IPS-20b (cell line): Measurements from ENCODE around the gene UNK.

Source experiments
- H3K27ac ChIP-seq: one replicate; pipeline ENCODE4 v1.5.1; 2013; ENCODE audit warnings: low read length
- H3K27me3 ChIP-seq: 2 replicates; pipeline ENCODE4 v1.6.1; 2013; ENCODE audit warnings: mild to moderate bottlenecking, low read length, inconsistent platforms; ENCODE audit not compliant: insufficient read depth
- H3K36me3 ChIP-seq: 2 replicates; pipeline ENCODE4 v1.6.1; 2013; ENCODE audit warnings: low read depth, mild to moderate bottlenecking, inconsistent platforms, low read length, moderate library complexity; ENCODE audit not compliant: insufficient read depth
- H3K4me1 ChIP-seq: 2 replicates; pipeline ENCODE4 v1.6.1; 2013; ENCODE audit warnings: mild to moderate bottlenecking, control low read depth, inconsistent platforms, low read length, moderate library complexity; ENCODE audit not compliant: insufficient read depth
- H3K4me3 ChIP-seq: 2 replicates; pipeline ENCODE4 v1.5.1; 2013; ENCODE audit warnings: mild to moderate bottlenecking, low read length, inconsistent platforms
- H3K9ac ChIP-seq: 2 replicates; pipeline ENCODE4 v1.6.1; 2013; ENCODE audit warnings: low read depth, mild to moderate bottlenecking, inconsistent platforms, low read length, moderate library complexity
- H3K9me3 ChIP-seq: 2 replicates; pipeline ENCODE4 v1.6.1; 2013; ENCODE audit warnings: mild to moderate bottlenecking, low read depth, low read length, inconsistent platforms; ENCODE audit not compliant: insufficient read depth

UNK gene

DNA sequence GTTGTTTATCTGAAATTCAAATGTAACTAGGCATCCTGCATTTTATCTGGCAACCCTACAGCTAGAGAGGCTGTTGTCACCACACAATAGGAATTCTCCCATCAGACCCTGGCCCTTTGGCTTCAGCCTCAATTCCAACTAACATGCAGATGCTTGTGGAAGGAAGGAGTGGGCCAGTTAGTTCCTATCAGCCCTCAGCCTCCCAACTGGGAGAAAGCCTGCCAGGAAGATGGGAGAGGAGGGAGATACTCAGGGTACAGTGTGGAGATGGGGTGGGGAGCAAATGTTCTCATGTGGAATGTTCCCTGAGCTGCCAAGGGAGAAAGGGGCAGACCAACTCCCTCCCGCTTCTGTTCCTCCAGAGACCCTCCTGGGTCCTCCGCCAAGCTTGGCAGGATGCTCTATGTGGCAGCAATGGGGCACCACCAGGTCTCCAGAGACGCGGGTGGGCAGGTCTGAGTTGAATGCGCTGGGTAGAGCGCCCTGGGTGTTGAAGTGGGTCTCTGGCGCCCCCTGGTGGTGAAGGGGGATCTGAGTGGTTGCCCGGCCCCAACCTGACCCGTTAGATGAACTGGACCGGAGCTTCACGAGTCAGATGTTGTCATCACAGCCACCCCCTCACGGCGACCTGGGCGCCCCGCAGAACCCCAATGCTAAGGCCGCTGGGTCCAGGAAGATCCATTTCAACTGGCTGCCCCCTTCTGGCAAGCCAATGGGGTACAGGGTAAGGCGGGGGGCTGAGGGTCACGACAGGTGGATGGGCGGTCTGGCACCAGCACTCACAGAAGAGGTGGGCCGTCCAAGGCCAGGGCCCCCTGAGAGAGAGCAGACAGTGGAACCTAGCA is 34.8 kb upstream of the UNK start:
- Histone ChIP-seq H3K36me3 (no peaks in the 10 kb centered on the region), H3K9ac (no peak overlapping the region), H3K4me1 (no peaks in the 10 kb centered on the region), H3K27ac (no peak overlapping the region), H3K27me3 (peaks cover 17% of the 10 kb centered on the region; the same call in 1 of the 2 replicates), H3K9me3 (no peaks in the 10 kb centered on the region), H3K4me3 (no peak overlapping the region)

DNA sequence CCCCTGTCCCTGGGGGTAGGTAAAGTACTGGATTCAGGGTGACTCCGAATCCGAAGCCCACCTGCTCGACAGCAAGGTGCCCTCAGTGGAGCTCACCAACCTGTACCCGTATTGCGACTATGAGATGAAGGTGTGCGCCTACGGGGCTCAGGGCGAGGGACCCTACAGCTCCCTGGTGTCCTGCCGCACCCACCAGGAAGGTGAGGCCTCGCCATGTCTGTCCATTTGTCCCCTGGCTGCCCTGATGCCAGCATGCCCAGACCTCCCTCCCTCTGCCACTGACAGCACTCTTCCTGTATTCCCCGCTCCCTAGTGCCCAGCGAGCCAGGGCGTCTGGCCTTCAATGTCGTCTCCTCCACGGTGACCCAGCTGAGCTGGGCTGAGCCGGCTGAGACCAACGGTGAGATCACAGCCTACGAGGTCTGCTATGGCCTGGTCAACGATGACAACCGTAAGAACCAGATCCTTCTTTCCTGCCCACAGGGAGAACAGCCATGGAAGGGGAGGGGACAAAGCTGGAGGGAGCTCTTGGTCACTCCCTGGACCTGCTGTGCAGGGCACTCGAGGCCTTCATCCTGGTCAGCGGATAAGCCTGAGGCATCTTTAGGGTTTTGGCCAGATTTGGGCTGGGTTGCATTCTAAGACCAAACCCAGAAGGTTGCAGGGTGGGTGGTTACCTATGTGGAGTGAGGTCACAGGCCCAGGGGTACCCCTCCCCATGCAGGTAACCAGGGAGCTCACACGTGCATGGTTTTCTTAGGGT is 33.8 kb upstream of the UNK start:
- H3K27me3 ChIP-seq: peaks cover 20% of the 10 kb centered on the region; the same call in 1 of the 2 replicates
- no peak overlapping the region for H3K4me3 ChIP-seq
- H3K9me3 ChIP-seq: no peaks in the 10 kb centered on the region
- no peaks in the 10 kb centered on the region for H3K4me1 ChIP-seq
- H3K36me3 ChIP-seq: no peaks in the 10 kb centered on the region
- no peak overlapping the region for H3K9ac ChIP-seq
- no peak overlapping the region for H3K27ac ChIP-seq

DNA sequence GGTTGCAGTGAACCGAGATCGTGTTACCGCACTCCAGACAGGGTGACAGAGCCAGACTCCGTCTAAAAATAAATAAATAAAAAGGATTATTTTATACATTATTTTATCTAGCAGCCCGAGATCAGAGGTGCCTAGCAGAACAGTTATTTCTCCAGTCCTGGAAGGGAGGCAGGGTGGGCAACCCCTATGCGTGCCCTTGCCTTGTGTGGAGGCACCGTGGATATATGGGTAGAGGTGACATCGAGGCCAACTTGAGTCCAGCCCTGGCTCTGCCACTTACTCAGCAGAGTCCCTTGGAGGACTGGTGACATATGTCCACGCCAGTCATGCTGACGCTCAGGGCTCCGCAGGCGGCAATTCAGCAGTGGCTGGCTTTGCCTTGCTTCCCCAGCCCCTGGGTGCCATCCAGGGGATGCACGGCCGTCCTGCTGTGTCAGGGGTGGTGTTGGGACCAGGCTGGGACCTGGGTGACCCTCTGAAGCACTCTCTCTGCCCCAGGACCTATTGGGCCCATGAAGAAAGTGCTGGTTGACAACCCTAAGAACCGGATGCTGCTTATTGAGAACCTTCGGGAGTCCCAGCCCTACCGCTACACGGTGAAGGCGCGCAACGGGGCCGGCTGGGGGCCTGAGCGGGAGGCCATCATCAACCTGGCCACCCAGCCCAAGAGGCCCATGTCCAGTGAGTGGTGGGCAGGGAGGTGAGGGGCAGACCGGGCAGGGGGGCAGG is 32.8 kb upstream of the UNK start:
- no peak overlapping the region for H3K27ac ChIP-seq
- no peak overlapping the region for H3K9ac ChIP-seq
- no peaks in the 10 kb centered on the region for H3K9me3 ChIP-seq
- H3K27me3 ChIP-seq: peaks cover 20% of the 10 kb centered on the region; the same call in 1 of the 2 replicates
- no peaks in the 10 kb centered on the region for H3K4me1 ChIP-seq
- no peak overlapping the region for H3K4me3 ChIP-seq
- no peaks in the 10 kb centered on the region for H3K36me3 ChIP-seq

DNA sequence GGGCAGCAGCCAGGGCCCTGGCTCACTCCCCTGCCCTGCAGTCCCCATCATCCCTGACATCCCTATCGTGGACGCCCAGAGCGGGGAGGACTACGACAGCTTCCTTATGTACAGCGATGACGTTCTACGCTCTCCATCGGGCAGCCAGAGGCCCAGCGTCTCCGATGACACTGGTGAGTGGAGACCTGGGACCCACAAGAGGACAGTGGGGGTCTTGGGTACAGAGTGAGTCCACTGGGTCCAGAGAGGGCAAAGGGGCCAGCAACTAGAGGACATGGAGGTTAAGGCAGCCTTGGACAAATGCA is 32.2 kb upstream of the UNK start:
- Histone ChIP-seq H3K36me3 (no peaks in the 10 kb centered on the region), H3K9me3 (no peaks in the 10 kb centered on the region), H3K27me3 (peaks cover 20% of the 10 kb centered on the region; the same call in 1 of the 2 replicates), H3K9ac (no peak overlapping the region), H3K27ac (no peak overlapping the region), H3K4me1 (no peaks in the 10 kb centered on the region), H3K4me3 (no peak overlapping the region)

DNA sequence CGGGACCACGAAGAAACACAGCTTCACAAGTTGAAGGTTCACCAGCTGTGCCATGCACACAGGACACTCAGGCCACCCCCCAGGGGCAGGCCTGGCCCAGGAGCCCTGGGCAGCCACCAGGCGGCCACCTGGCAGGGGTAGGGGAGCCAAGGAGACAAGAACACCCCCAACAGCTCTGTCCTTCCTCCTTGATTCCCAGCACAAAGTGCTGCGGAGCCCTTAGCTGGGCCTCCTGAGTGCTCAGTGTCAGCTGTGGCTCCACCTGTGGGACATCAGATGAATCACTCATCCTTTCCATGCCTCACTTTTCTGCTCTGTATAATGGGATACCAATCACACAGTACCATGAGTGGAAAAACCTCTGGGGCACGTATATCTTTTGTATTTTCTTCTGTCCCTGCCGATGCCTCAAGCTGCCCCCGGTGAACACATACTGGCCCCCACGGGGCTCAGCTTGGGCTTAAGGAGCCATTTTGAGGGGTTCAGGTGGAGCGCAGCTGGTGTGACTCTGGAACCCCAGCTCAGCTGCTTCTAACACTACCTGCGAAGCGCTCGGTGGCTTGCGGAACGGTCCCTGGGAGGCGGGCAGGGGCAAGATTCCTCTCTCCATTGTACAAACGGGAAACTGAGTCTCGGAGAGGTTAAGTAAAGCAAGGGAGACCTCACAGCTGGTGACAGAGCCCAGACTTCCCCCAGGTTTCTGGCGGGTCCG is 31.6 kb upstream of the UNK start:
- Histone ChIP-seq H3K27ac (no peak overlapping the region), H3K4me1 (no peaks in the 10 kb centered on the region), H3K9ac (no peak overlapping the region; the same call in 1 of the 2 replicates), H3K27me3 (peaks cover 20% of the 10 kb centered on the region; the same call in 1 of the 2 replicates), H3K9me3 (no peaks in the 10 kb centered on the region), H3K4me3 (peak overlapping the region; percentile 39; the same call in 1 of the 2 replicates), H3K36me3 (no peaks in the 10 kb centered on the region)

DNA sequence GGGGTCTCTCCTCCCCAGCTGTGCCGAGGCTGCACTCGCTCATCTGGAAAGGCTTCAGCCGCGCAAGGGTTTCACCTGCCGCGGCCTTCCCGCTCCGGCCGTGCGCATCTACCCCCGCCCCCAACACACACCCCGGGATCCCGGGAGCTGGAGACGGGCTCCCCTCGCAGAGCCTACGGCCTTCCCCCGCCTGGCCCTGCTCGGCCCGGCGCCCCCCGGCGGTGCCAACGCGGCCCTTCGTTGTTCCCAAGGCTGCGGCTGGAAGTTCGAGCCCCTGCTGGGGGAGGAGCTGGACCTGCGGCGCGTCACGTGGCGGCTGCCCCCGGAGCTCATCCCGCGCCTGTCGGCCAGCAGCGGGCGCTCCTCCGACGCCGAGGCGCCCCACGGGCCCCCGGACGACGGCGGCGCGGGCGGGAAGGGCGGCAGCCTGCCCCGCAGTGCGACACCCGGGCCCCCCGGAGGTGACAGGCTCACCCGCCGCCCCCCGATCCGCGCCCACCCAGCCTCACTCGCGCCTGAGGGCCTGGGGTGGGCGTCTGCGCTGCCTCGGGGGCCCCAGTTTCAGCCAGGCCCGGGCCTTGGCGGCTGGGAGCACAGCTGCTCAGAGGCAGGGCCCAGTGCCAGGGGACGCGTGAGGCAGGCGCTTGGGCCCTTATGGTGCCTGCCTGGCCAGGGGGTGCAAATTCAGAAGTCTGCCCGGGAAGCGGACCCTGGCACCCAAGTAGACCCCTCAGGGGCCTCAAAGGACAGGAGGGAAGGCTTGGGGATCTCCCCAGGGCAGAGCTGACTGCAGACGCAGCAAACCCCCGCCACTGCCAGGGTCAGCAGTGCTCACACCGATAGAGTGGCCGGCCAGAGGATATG is 30.9 kb upstream of the UNK start:
- H3K4me1 ChIP-seq: no peaks in the 10 kb centered on the region
- no peak overlapping the region for H3K27ac ChIP-seq
- H3K27me3 ChIP-seq: peaks cover 20% of the 10 kb centered on the region; the same call in 1 of the 2 replicates
- no peaks in the 10 kb centered on the region for H3K36me3 ChIP-seq
- H3K9me3 ChIP-seq: no peaks in the 10 kb centered on the region
- no peak overlapping the region; the same call in 1 of the 2 replicates for H3K9ac ChIP-seq
- H3K4me3 ChIP-seq: peak overlapping the region; percentile 39; the same call in 1 of the 2 replicates

DNA sequence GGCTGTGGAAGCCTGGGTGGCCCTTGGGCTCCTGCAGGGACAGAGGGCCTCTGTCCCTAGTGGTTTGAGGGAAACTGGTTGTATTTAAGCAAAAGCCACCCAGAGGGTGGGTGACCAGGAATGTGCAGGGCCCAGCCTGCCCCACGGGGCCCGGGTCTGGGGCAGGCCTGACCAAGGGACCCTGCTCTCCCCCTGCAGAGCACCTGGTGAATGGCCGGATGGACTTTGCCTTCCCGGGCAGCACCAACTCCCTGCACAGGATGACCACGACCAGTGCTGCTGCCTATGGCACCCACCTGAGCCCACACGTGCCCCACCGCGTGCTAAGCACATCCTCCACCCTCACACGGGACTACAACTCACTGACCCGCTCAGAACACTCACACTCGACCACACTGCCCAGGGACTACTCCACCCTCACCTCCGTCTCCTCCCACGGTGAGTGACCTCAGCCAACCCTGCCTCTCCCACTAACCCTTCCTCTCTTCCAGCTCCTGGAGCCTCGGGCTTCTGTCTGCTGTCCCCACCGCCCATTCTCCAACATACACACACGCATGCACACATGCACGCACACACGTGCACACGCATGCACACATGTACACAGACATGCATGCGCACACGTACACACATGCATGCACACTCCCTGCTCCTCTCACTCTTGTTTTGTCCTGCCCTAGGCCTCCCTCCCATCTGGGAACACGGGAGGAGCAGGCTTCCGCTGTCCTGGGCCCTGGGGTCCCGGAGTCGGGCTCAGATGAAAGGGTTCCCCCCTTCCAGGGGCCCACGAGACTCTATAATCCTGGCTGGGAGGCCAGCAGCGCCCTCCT is 30.0 kb upstream of the UNK start:
- no peaks in the 10 kb centered on the region for H3K36me3 ChIP-seq
- H3K9ac ChIP-seq: no peak overlapping the region
- H3K27ac ChIP-seq: no peak overlapping the region
- no peaks in the 10 kb centered on the region for H3K9me3 ChIP-seq
- no peak overlapping the region for H3K4me3 ChIP-seq
- no peaks in the 10 kb centered on the region for H3K4me1 ChIP-seq
- H3K27me3 ChIP-seq: peaks cover 20% of the 10 kb centered on the region; the same call in 1 of the 2 replicates

DNA sequence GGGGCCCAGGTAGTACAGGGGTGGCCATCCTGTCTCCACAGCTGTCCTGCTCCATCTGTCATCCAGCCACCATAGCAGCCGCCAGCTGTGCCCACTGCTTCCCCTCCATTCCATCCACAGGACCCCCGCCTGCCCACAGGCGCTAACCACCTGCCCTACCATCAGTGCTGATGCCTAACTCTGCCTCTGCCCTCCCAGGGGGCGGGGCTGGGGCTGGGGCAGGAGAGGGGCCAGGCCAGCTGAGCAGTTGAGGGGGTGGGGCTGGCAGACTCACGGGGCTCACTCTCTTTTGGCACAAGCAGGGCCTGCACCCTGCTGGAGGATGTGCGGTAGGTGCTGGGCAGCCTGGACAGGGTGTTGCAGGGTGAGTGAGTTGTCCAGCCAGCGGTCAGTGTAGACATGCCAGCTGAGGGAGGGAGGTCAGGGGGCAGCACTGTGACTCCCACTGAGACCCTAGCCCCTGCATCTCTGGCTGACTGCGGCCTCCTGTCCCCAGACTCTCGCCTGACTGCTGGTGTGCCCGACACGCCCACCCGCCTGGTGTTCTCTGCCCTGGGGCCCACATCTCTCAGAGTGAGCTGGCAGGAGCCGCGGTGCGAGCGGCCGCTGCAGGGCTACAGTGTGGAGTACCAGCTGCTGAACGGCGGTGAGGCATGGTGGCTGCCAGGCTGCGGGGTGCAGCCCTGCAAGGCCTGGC is 29.3 kb upstream of the UNK start:
- Histone ChIP-seq H3K27me3 (peaks cover 20% of the 10 kb centered on the region; the same call in 1 of the 2 replicates), H3K27ac (no peak overlapping the region), H3K9me3 (no peaks in the 10 kb centered on the region), H3K36me3 (no peaks in the 10 kb centered on the region), H3K9ac (no peak overlapping the region), H3K4me1 (no peaks in the 10 kb centered on the region), H3K4me3 (no peak overlapping the region)

DNA sequence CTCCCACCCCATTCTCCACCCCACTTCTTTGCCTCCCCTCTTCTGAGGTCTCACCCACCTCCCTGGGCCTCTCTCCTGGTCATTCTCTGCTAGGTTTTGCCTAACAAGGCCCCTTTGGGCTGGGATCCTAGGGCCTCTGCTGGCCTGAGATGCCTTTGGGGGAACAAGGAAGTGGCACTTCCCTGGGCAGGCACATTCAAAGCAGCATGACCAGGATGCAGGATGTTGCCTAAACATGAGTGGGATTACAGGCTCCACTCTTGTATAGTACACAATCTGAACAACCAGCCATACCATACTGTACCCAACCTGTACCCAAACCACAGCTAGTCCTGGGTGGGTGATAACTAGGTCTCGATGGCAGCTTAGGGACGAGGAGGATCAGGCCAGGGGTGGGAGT is 28.6 kb upstream of the UNK start:
- Histone ChIP-seq H3K4me1 (no peaks in the 10 kb centered on the region), H3K9ac (no peak overlapping the region), H3K4me3 (no peak overlapping the region), H3K36me3 (no peaks in the 10 kb centered on the region), H3K27me3 (peaks cover 20% of the 10 kb centered on the region; the same call in 1 of the 2 replicates), H3K9me3 (no peaks in the 10 kb centered on the region), H3K27ac (no peak overlapping the region)
